ENCODE data around the gene INO80. TPM values are rescaled to one million over a fixed set of nuclear protein-coding genes. Genes with fewer than 3 reads are reported as not detected.

INO80 gene
- total RNA-seq, 1 experiment from 2014 or later: 33.8 TPM

DNA sequence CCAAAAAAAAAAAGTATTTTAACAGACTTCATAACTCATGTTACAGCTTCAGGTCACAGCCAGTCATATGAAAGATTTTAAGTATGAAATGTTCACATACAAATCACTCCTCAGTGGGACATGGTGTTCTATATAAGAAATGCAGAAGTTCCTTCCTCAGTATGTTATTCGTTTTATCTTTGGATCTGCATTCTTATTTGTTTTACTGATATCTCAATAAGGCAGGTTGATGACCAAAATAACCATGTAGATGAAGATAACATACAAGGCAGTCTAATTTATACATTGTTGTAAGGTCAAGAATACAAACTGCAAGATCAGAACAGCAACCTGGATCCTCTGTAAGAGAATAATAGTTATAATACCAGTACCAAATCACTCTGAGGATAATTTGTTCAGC, 87.2 kb downstream of the INO80 start:
- H3K36me3 Mint-ChIP-seq (ENCODE audit: insufficient read depth, unreplicated experiment): peaks cover 70% of the 10 kb centered on the region
- no peak overlapping the region for H3K27ac Mint-ChIP-seq (ENCODE audit: low read depth, unreplicated experiment)
- TF ChIP-seq, protein P1, sequence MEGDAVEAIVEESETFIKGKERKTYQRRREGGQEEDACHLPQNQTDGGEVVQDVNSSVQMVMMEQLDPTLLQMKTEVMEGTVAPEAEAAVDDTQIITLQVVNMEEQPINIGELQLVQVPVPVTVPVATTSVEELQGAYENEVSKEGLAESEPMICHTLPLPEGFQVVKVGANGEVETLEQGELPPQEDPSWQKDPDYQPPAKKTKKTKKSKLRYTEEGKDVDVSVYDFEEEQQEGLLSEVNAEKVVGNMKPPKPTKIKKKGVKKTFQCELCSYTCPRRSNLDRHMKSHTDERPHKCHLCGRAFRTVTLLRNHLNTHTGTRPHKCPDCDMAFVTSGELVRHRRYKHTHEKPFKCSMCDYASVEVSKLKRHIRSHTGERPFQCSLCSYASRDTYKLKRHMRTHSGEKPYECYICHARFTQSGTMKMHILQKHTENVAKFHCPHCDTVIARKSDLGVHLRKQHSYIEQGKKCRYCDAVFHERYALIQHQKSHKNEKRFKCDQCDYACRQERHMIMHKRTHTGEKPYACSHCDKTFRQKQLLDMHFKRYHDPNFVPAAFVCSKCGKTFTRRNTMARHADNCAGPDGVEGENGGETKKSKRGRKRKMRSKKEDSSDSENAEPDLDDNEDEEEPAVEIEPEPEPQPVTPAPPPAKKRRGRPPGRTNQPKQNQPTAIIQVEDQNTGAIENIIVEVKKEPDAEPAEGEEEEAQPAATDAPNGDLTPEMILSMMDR (IDR thresholded peaks at IDR 0.05; ENCODE audit: unreplicated experiment): no peak
- POLR2A ChIA-PET: interaction anchor here (0.6 to 0.7 kb wide), 3 partner anchors 16 to 304 kb away, joined by 4 read pairs; partner anchors contain the start of genes NUSAP1 and OIP5
- DNase-seq (ENCODE audit: unreplicated experiment): no peak
- CTCF ChIA-PET: interaction anchor here (0.6 to 2.5 kb wide), 5 partner anchors 8 to 167 kb away, joined by 3 to 12 read pairs (median 3); no protein-coding TSS in a partner anchor
- H3K9me3 Mint-ChIP-seq (ENCODE audit: unreplicated experiment): no peaks in the 10 kb centered on the region
- H3K27me3 Mint-ChIP-seq (ENCODE audit: insufficient read depth, unreplicated experiment): no peaks in the 10 kb centered on the region
- no peak overlapping the region for H3K4me3 Mint-ChIP-seq (ENCODE audit: unreplicated experiment)
- no TSS peak for BruUV-seq (replicated peaks)
- intact Hi-C loops (cut with micrococcal nuclease): no loop called here
- H3K4me1 Mint-ChIP-seq (ENCODE audit: insufficient read depth, unreplicated experiment): peaks cover 5% of the 10 kb centered on the region

DNA sequence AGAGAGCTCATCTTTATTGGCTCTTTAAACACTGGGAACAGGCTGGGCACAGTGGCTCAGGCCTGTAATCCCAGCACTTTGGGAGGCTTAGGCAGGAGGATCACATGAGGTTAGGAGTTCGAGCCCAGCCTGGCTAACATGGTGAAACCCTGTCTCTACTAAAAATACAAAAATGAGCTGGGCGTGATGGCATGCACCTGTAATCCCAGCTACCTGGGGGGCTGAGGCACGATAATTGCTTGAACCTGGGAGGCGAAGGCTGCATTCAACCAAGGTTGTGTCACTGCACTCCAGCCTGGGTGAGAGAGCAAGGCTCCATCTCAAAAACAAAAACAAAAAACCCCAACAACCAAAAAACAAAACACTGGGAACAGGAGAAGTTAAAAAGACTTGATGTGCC, 90.7 kb downstream of the INO80 start:
- TF ChIP-seq, protein P1 (IDR thresholded peaks at IDR 0.05; ENCODE audit: unreplicated experiment): no peak
- no TSS peak for BruUV-seq (replicated peaks)
- DNase-seq (ENCODE audit: unreplicated experiment): no peak
- intact Hi-C loops (cut with micrococcal nuclease): no loop called here
- ChIA-PET POLR2A (interaction anchor here (2.5 kb wide), 1 partner anchor 9 kb away, joined by 9 read pairs; no protein-coding TSS in a partner anchor), CTCF (interaction anchor here (0.6 to 10.3 kb wide), 9 partner anchors 10 to 1409 kb away, joined by 3 to 115 read pairs (median 5); no protein-coding TSS in a partner anchor)
- peaks cover 5% of the 10 kb centered on the region for H3K4me1 Mint-ChIP-seq (ENCODE audit: insufficient read depth, unreplicated experiment)
- no peak overlapping the region for H3K27ac Mint-ChIP-seq (ENCODE audit: low read depth, unreplicated experiment)
- no peaks in the 10 kb centered on the region for H3K27me3 Mint-ChIP-seq (ENCODE audit: insufficient read depth, unreplicated experiment)
- H3K36me3 Mint-ChIP-seq (ENCODE audit: insufficient read depth, unreplicated experiment): peaks cover 74% of the 10 kb centered on the region
- H3K4me3 Mint-ChIP-seq (ENCODE audit: unreplicated experiment): no peak overlapping the region
- no peaks in the 10 kb centered on the region for H3K9me3 Mint-ChIP-seq (ENCODE audit: unreplicated experiment)

DNA sequence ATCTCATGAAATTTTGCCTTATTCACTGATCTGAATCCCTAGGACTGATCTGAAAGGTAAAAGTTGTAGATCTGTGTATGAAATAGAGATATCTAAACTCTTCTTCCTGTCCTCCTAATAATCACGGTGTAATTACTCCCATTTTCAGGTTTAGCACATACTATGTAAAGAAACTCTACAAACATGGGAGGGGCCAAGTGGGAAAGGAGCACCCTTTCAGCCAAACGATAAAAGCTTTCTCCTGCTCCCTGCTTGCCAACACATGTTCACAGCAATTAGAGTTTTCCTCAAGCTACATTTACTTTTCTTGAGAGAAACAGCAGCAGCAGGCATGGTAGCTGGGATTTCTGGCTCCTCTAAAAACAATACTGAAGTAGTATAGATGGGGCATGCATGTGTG, 91.2 kb downstream of the INO80 start:
- Mint-ChIP-seq H3K27ac (ENCODE audit: low read depth, unreplicated experiment) (no peak overlapping the region), H3K27me3 (ENCODE audit: insufficient read depth, unreplicated experiment) (no peaks in the 10 kb centered on the region)

DNA sequence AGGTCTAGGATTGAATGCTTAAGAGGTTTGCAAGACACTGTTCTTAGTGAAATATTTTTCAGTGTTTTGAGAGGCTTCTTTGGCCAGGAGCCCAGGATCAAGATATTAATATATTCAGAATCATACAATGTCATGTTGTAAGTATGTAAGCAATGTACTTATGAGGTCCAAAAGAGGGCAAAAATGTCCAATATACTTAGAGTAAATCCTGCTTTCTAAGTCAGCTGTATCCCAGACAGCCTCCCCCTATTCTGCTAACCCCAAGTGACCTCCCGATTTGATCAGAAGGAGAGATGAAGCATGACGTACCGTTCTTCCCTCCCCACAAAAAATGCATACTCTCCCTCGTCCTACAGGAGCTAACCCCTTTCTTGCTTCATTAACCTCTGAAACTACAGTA, 91.9 kb downstream of the INO80 start:
- no peaks in the 10 kb centered on the region for H3K27me3 Mint-ChIP-seq (ENCODE audit: insufficient read depth, unreplicated experiment)
- no peak for DNase-seq (ENCODE audit: unreplicated experiment)
- H3K4me3 Mint-ChIP-seq (ENCODE audit: unreplicated experiment): no peak overlapping the region
- ChIA-PET POLR2A (interaction anchor here (0.6 to 2.5 kb wide), 4 partner anchors 10 to 424 kb away, joined by 3 to 9 read pairs (median 3); partner anchors contain the start of gene CHAC1), CTCF (interaction anchor here (0.6 to 10.3 kb wide), 6 partner anchors 11 to 790 kb away, joined by 3 to 115 read pairs (median 4); no protein-coding TSS in a partner anchor)
- peaks cover 76% of the 10 kb centered on the region for H3K36me3 Mint-ChIP-seq (ENCODE audit: insufficient read depth, unreplicated experiment)
- BruUV-seq (replicated peaks): no TSS peak
- peaks cover 5% of the 10 kb centered on the region for H3K4me1 Mint-ChIP-seq (ENCODE audit: insufficient read depth, unreplicated experiment)
- H3K9me3 Mint-ChIP-seq (ENCODE audit: unreplicated experiment): no peaks in the 10 kb centered on the region
- no peak overlapping the region for H3K27ac Mint-ChIP-seq (ENCODE audit: low read depth, unreplicated experiment)
- intact Hi-C loops (cut with micrococcal nuclease): loop anchor here (5.0 kb wide), 1 partner anchor 82 kb away; no protein-coding TSS in a partner anchor
- TF ChIP-seq, protein P1 (IDR thresholded peaks at IDR 0.05; ENCODE audit: unreplicated experiment): no peak

More for the DNA sequence above, 91.2 kb downstream of the INO80 start:
- no peak for DNase-seq (ENCODE audit: unreplicated experiment)
- BruUV-seq (replicated peaks): no TSS peak
- intact Hi-C loops (cut with micrococcal nuclease): loop anchor here (5.0 kb wide), 1 partner anchor 83 kb away; no protein-coding TSS in a partner anchor
- POLR2A ChIA-PET: interaction anchor here (0.6 to 2.5 kb wide), 3 partner anchors 9 to 72 kb away, joined by 3 to 9 read pairs (median 3); partner anchors contain the start of gene CHAC1
- Mint-ChIP-seq H3K9me3 (ENCODE audit: unreplicated experiment) (no peaks in the 10 kb centered on the region), H3K4me1 (ENCODE audit: insufficient read depth, unreplicated experiment) (peaks cover 5% of the 10 kb centered on the region), H3K4me3 (ENCODE audit: unreplicated experiment) (no peak overlapping the region), H3K36me3 (ENCODE audit: insufficient read depth, unreplicated experiment) (peaks cover 76% of the 10 kb centered on the region)
- TF ChIP-seq, protein P1 (IDR thresholded peaks at IDR 0.05; ENCODE audit: unreplicated experiment): no peak
- CTCF ChIA-PET: interaction anchor here (0.6 to 10.3 kb wide), 9 partner anchors 10 to 1409 kb away, joined by 3 to 115 read pairs (median 5); no protein-coding TSS in a partner anchor

Measured in MCF 10A (cell line).